CD4-positive, alpha-beta T cell treated with Interleukin-17A for 4 hours (primary cell): ENCODE data around the gene FBXL17.
"Not testable (repeated sequence)": the region's sequence is repeated elsewhere in the genome, so short reads cannot be mapped to it uniquely, and the experiment has no call there.

Experiments used
- DNase-seq: peaks from one replicate; pipeline ENCODE4 v3.0.0-alpha.2; 2020; ENCODE audit warnings: mixed read lengths

Gene FBXL17

GRCh38 chr5:108238936-108239887 lies 142.7 kb downstream of the FBXL17 start:
- no peak for DNase-seq

GRCh38 chr5:108238461-108238860 lies 143.4 kb downstream of the FBXL17 start:
- DNase-seq = no peak

GRCh38 chr5:108233617-108234155 lies 148.2 kb downstream of the FBXL17 start:
- no peak for DNase-seq

- DNase-seq = no peak
These were observed 149.1 kb downstream of the FBXL17 start for GRCh38 chr5:108232805-108233204.

- no peak for DNase-seq
These were observed 159.9 kb downstream of the FBXL17 start for GRCh38 chr5:108222011-108222410.

GRCh38 chr5:108220834-108221233 lies 161.1 kb downstream of the FBXL17 start:
- DNase-seq = no peak

GRCh38 chr5:108216890-108217289 lies 165.0 kb downstream of the FBXL17 start:
- DNase-seq = no peak

GRCh38 chr5:108214857-108215256 lies 167.0 kb downstream of the FBXL17 start:
- no peak for DNase-seq

GRCh38 chr5:108212775-108213346 lies 169.0 kb downstream of the FBXL17 start:
- DNase-seq = no peak

GRCh38 chr5:108206707-108207106 lies 175.2 kb downstream of the FBXL17 start:
- no peak for DNase-seq

- DNase-seq = no peak
These were observed 180.2 kb downstream of the FBXL17 start for GRCh38 chr5:108201721-108202120.

GRCh38 chr5:108196276-108196675 lies 185.6 kb downstream of the FBXL17 start:
- no peak for DNase-seq

- DNase-seq = no peak
These were observed 188.7 kb downstream of the FBXL17 start for GRCh38 chr5:108193021-108193795.

- DNase-seq = no peak
These were observed 197.0 kb downstream of the FBXL17 start for GRCh38 chr5:108184940-108185339.

- DNase-seq = no peak
These were observed 199.9 kb downstream of the FBXL17 start for GRCh38 chr5:108181975-108182374.

- no peak for DNase-seq
These were observed 207.6 kb downstream of the FBXL17 start for GRCh38 chr5:108174286-108174685.

GRCh38 chr5:108171759-108172158 lies 210.1 kb downstream of the FBXL17 start:
- no peak for DNase-seq

GRCh38 chr5:108168915-108169314 lies 213.0 kb downstream of the FBXL17 start:
- no peak for DNase-seq

GRCh38 chr5:108167174-108167573 lies 214.7 kb downstream of the FBXL17 start:
- no peak for DNase-seq

GRCh38 chr5:108164574-108164973 lies 217.3 kb downstream of the FBXL17 start:
- DNase-seq = no peak

- DNase-seq = not testable (repeated sequence)
These were observed 229.0 kb downstream of the FBXL17 start for GRCh38 chr5:108152854-108153253.

GRCh38 chr5:108149369-108149768 lies 232.5 kb downstream of the FBXL17 start:
- DNase-seq = no peak

- DNase-seq = no peak
These were observed 233.2 kb downstream of the FBXL17 start for GRCh38 chr5:108148715-108149139.
